Glutamatergic neuron (in vitro differentiated cells): Measurements from ENCODE around the gene DNAJC24. TPM values are rescaled to one million over a fixed set of nuclear protein-coding genes. Genes with fewer than 3 reads are reported as not detected.

Experiments used
- DNase-seq: peaks from one replicate; pipeline ENCODE4 v3.0.0; 2022
- H3K27ac Mint-ChIP-seq: one replicate; pipeline ENCODE4 v1.8.0; 2020; ENCODE audit warnings: mild to moderate bottlenecking, mixed read lengths, inconsistent platforms; ENCODE audit not compliant: unreplicated experiment
- H3K27me3 Mint-ChIP-seq: one replicate; pipeline ENCODE4 v1.8.0; 2020; ENCODE audit warnings: mild to moderate bottlenecking, moderate library complexity, mixed read lengths, inconsistent platforms; ENCODE audit not compliant: unreplicated experiment
- H3K36me3 Mint-ChIP-seq: one replicate; pipeline ENCODE4 v1.8.0; 2020; ENCODE audit warnings: mild to moderate bottlenecking, mixed read lengths, inconsistent platforms; ENCODE audit not compliant: unreplicated experiment
- H3K4me1 Mint-ChIP-seq: one replicate; pipeline ENCODE4 v1.8.0; 2020; ENCODE audit warnings: mild to moderate bottlenecking, low read depth, mixed read lengths, inconsistent platforms; ENCODE audit not compliant: unreplicated experiment
- H3K4me3 Mint-ChIP-seq: one replicate; pipeline ENCODE4 v1.8.0; 2020; ENCODE audit warnings: mild to moderate bottlenecking, mixed read lengths, inconsistent platforms; ENCODE audit not compliant: unreplicated experiment
- H3K9me3 Mint-ChIP-seq: one replicate; pipeline ENCODE4 v1.8.0; 2020; ENCODE audit warnings: mild to moderate bottlenecking, moderate library complexity, mixed read lengths, inconsistent platforms; ENCODE audit not compliant: unreplicated experiment
- CTCF ChIP-seq: fragments of 200-600 bp; sonication (generic); IDR thresholded peaks from one replicate; pipeline ENCODE4 v1.5.0; 2021; ENCODE audit not compliant: partially characterized antibody, unreplicated experiment
- total RNA-seq: library from RNA; stranded (reverse); fragmentation: NEBNext Ultra II Directional; extraction: Animal tissue kit (Norgen Biotek cat#: 25700); gene quantifications from one replicate; pipeline ENCODE4 v1.2.1, GENCODE V29; 2021; ENCODE audit not compliant: unreplicated experiment

Gene DNAJC24
- total RNA-seq, 1 donor from 2014 or later = 20.6 TPM

- H3K27me3 Mint-ChIP-seq = peaks cover 2% of the 10 kb centered on the region
- no peaks in the 10 kb centered on the region for H3K36me3 Mint-ChIP-seq
- TF ChIP-seq CTCF = no peak
- H3K4me3 Mint-ChIP-seq = no peak overlapping the region
- peaks cover 9% of the 10 kb centered on the region for H3K4me1 Mint-ChIP-seq
- peaks cover 1% of the 10 kb centered on the region for H3K9me3 Mint-ChIP-seq
- H3K27ac Mint-ChIP-seq = no peak overlapping the region
- DNase-seq = no peak
Observed at GRCh38 chr11:31445621-31446020, 76.0 kb downstream of the DNAJC24 start.

GRCh38 chr11:31449040-31449439 is 79.4 kb downstream of the DNAJC24 start:
- H3K4me1 Mint-ChIP-seq = peaks cover 9% of the 10 kb centered on the region
- no peak for DNase-seq
- H3K4me3 Mint-ChIP-seq = no peak overlapping the region
- peaks cover 1% of the 10 kb centered on the region for H3K9me3 Mint-ChIP-seq
- no peak for TF ChIP-seq CTCF
- peaks cover 2% of the 10 kb centered on the region for H3K27me3 Mint-ChIP-seq
- no peaks in the 10 kb centered on the region for H3K36me3 Mint-ChIP-seq
- H3K27ac Mint-ChIP-seq = no peak overlapping the region

- no peaks in the 10 kb centered on the region for H3K36me3 Mint-ChIP-seq
- peaks cover 9% of the 10 kb centered on the region for H3K4me1 Mint-ChIP-seq
- H3K9me3 Mint-ChIP-seq = no peaks in the 10 kb centered on the region
- no peak overlapping the region for H3K27ac Mint-ChIP-seq
- H3K4me3 Mint-ChIP-seq = no peak overlapping the region
- no peak for TF ChIP-seq CTCF
- DNase-seq = no peak
- peaks cover 2% of the 10 kb centered on the region for H3K27me3 Mint-ChIP-seq
Observed at GRCh38 chr11:31450841-31451240, 81.2 kb downstream of the DNAJC24 start.

- H3K4me1 Mint-ChIP-seq = no peaks in the 10 kb centered on the region
- H3K27ac Mint-ChIP-seq = no peak overlapping the region
- TF ChIP-seq CTCF = no peak
- H3K9me3 Mint-ChIP-seq = peaks cover 2% of the 10 kb centered on the region
- no peaks in the 10 kb centered on the region for H3K27me3 Mint-ChIP-seq
- no peak for DNase-seq
- no peak overlapping the region for H3K4me3 Mint-ChIP-seq
- H3K36me3 Mint-ChIP-seq = no peaks in the 10 kb centered on the region
Observed at GRCh38 chr11:31455177-31455576, 85.5 kb downstream of the DNAJC24 start.

GRCh38 chr11:31464436-31464835 is 94.8 kb downstream of the DNAJC24 start:
- no peak overlapping the region for H3K27ac Mint-ChIP-seq
- H3K9me3 Mint-ChIP-seq = peaks cover 4% of the 10 kb centered on the region
- no peak for TF ChIP-seq CTCF
- H3K4me3 Mint-ChIP-seq = no peak overlapping the region
- H3K4me1 Mint-ChIP-seq = no peaks in the 10 kb centered on the region
- peaks cover 19% of the 10 kb centered on the region for H3K36me3 Mint-ChIP-seq
- DNase-seq = no peak
- peaks cover 2% of the 10 kb centered on the region for H3K27me3 Mint-ChIP-seq
